HG03095 (cell line): ENCODE data around the gene PSMB9.
A peak's percentile ranks its signal among the peaks of the same experiment; 100 is the strongest.

Source experiments
- ATAC-seq: cut with Tn5 transposase; IDR thresholded peaks from one replicate; pipeline ENCODE4 v1.9.1; 2021; ENCODE audit warnings: moderate library complexity; ENCODE audit not compliant: unreplicated experiment

PSMB9 gene

DNA sequence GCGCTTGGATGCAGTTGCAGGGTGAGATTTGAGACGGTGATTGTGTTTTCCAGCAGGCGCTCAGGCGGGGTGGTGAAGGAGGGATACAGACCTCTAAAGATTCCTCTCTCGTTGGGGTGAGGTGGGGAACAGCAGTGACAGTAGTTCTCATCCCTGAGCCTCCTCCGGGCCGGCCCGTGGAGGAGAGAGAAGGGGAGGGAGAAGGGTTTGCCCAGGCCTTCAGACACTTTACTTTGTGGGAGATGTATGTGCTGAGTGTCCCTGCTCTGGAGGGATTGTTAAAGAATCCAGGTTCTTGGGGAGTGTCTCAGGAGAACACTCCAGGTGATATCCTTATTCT lies 41.0 kb downstream of the PSMB9 start:
- ATAC-seq, result peak; percentile 10

DNA sequence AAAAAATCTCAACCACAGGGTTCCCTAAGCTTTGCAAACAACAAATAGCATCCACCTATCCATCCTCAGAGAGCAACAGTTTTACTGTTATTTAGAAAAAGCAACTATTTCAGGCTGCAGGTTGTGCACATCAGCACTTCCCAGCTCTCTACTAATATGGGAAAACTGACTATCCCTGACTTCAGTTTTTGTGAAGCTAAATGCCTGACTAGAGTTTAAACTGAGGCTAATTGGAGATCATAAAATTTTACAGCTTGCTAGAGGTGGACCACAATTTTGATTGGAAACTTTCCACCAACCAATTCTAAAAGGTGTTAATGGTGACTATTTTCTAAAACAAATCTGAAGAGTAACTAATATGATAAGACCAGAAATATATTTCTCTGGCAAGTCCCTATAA lies 50.0 kb downstream of the PSMB9 start:
- no peak for ATAC-seq

DNA sequence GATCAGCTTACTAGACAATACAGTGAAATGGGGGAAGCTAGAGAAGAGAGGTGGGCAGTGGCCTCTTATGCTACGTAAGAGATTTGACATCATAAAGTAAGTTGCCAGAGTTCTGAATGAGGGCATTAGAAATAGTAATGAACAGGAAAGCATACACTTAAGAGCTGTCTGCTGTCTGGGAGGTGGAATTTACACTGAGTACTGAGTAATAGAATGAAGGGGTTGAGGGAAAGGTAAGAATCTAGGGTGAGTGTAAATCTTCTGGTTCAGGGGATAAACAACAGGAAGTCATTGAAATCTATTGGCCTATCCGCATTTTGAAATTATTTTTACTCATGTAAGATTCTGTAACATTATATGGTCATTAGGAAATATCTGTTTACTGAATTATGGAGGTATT lies 51.1 kb downstream of the PSMB9 start:
- ATAC-seq, result no peak

DNA sequence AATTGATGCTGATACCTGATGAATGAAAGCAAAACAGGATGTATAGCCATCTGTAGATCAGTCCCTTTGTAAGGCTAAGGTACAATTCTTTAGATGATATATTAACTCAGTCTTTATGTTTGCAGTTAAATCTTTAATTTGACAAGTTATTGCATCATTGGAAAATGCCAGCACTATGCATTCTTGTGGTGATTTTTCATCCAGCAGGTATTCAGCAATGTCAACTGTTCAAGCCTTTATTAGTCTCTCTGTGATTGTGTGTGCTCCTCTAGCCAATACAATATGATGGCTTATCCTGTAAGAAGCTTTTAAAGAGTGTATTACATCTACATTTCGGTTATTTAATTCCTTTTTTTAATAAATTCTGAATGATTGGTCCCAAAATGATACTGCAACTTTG lies 52.5 kb downstream of the PSMB9 start:
- no peak for ATAC-seq

DNA sequence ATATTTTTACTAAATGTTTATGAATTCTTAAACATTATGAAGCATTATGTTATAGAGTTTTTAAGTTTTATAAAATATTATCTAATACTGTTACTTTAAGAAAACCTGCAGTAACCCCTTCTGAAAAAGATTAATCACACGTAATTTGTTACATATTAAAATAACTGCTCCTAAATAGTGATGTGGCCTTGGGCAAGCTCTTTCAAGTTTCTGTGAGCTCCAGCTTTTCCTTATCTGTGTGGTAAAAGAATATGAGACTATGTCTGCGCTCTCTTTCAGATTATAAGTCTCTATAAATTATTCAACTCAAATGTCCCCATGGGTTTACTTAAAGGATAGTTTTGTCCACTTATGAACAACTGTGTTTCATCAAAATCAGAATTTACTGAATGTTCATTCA lies 54.9 kb downstream of the PSMB9 start:
- no peak for ATAC-seq
